ENCODE results near the gene TBC1D22A.

Gene TBC1D22A

DNA sequence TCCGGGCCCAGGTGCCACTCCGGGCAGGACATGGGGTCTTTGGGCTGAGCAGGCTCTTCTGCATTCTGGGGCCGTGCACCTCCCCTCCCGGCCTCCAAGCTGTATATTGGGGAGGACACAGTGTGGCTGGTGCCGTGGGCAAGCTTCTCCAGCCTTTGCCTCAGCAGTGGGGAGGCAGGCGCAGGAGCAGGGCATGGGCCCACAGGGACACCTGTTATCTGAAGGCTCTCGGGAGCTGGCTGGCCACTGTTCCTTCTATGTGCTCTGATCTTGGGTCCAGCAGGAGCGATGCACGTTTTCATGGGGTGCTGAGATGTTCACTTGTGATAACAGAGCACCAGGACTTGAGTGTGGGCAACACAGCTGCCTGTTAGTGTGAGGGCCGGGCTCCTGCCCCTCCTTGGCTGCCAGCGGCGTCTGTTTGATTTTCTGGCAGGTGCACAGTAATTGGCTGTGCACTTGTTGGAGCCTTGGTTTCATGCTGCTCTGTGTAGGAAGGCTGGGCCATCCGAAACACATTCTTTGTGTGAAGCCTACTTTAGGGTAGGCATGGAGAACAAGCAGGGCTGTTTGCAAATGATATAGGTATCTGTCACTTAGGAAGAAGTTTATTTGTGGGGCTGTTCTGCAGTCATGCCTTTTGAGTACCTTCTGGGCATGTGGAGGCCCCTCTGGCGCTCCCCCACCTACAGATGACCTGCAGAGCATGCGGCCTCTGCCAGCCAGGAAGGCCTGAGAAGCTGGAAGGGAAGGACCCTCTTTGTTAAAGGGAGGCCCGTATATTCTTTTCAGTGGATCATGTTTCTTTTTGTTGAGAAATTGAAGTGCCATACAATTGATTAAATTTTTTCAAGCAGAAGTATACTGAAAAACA is 201.5 kb downstream of the TBC1D22A start:
- Histone ChIP-seq H3K36me3 (replicated peaks; ENCODE audit: insufficient read depth, low read length) (no peaks in the 10 kb centered on the region), H3K27me3 (replicated peaks; ENCODE audit: insufficient read depth, low read length) (no peaks in the 10 kb centered on the region)
- DNase-seq: no peak

DNA sequence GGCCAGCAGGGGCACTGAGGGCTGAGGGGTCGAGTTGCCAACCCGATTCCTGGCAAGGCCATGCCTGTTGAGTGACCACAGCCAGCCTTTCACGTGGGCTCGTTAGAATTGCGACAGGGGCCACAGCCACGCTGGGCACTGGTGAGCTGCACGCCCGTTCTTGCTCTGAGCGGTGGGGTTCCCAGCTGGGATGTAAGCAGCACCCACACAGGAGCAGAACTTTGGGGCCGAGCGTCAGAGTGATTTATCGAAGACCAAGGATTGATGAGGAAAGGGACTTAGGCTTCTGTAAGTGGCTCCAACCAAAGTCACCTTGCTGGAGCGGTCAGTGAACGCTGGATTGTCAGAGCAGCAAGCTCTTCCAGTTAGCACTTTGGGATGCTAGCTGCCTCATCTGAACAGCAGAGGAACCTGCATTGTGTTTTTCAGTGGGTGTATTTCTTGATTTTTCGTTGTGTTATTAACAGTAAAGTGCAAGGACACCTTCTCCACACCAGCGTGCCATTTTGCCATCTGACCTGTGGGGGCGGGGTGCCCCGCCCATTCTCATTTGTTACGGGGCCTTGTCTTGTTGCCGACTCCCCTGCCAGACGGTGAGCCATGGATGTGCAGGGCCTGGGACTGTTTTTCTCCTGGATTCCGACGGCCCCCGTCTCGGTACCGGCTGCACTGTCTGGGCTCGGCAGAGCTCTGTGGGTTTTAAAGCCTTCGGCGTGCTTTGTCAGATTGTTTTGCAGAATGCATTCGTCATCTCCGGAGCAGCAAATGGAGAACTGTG is 202.5 kb downstream of the TBC1D22A start:
- H3K9me3 ChIP-seq (replicated peaks; ENCODE audit: insufficient read depth, low read length): no peaks in the 10 kb centered on the region
- H3K27me3 ChIP-seq (replicated peaks; ENCODE audit: insufficient read depth, low read length): no peaks in the 10 kb centered on the region
- H3K4me1 ChIP-seq (ENCODE audit: low read length): no peaks in the 10 kb centered on the region
- no peak overlapping the region for H3K4me2 ChIP-seq (ENCODE audit: low read depth, low read length)
- H3K9me2 ChIP-seq (replicated peaks; ENCODE audit: insufficient read depth, low read length): no peaks in the 10 kb centered on the region
- no peaks in the 10 kb centered on the region for H3F3A ChIP-seq (ENCODE audit: insufficient read depth, low read length)
- no peaks in the 10 kb centered on the region for H3K36me3 ChIP-seq (replicated peaks; ENCODE audit: insufficient read depth, low read length)
- no peak for TF ChIP-seq EZH2phosphoT487 (IDR thresholded peaks at IDR 0.05; ENCODE audit: low read length)
- TF ChIP-seq, protein P1, sequence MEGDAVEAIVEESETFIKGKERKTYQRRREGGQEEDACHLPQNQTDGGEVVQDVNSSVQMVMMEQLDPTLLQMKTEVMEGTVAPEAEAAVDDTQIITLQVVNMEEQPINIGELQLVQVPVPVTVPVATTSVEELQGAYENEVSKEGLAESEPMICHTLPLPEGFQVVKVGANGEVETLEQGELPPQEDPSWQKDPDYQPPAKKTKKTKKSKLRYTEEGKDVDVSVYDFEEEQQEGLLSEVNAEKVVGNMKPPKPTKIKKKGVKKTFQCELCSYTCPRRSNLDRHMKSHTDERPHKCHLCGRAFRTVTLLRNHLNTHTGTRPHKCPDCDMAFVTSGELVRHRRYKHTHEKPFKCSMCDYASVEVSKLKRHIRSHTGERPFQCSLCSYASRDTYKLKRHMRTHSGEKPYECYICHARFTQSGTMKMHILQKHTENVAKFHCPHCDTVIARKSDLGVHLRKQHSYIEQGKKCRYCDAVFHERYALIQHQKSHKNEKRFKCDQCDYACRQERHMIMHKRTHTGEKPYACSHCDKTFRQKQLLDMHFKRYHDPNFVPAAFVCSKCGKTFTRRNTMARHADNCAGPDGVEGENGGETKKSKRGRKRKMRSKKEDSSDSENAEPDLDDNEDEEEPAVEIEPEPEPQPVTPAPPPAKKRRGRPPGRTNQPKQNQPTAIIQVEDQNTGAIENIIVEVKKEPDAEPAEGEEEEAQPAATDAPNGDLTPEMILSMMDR (IDR thresholded peaks at IDR 0.05; ENCODE audit: low read length): no peak
- no peak for TF ChIP-seq EZH2 (optimal IDR thresholded peaks at IDR 0.05; ENCODE audit: low read depth, low read length)
- no peaks in the 10 kb centered on the region for H4K20me1 ChIP-seq (ENCODE audit: insufficient read depth, low read length)
- DNase-seq: no peak
- no peak overlapping the region for H3K27ac ChIP-seq (ENCODE audit: low read length)
- H2AFZ ChIP-seq (ENCODE audit: low read length): no peak overlapping the region
- no peak overlapping the region for H3K9ac ChIP-seq (ENCODE audit: low read length)
- no peaks in the 10 kb centered on the region for H3K79me2 ChIP-seq (ENCODE audit: low read length)
- no peak overlapping the region for H3K4me3 ChIP-seq (ENCODE audit: low read length)

More for the DNA sequence above, 201.5 kb downstream of the TBC1D22A start:
- no peaks in the 10 kb centered on the region for H3K79me2 ChIP-seq (ENCODE audit: low read length)
- no peaks in the 10 kb centered on the region for H3K9me2 ChIP-seq (replicated peaks; ENCODE audit: insufficient read depth, low read length)
- no peaks in the 10 kb centered on the region for H3F3A ChIP-seq (ENCODE audit: insufficient read depth, low read length)
- H3K4me3 ChIP-seq (ENCODE audit: low read length): no peak overlapping the region
- H3K4me2 ChIP-seq (ENCODE audit: low read depth, low read length): no peak overlapping the region
- no peak overlapping the region for H3K27ac ChIP-seq (ENCODE audit: low read length)
- H2AFZ ChIP-seq (ENCODE audit: low read length): no peak overlapping the region
- H3K9me3 ChIP-seq (replicated peaks; ENCODE audit: insufficient read depth, low read length): no peaks in the 10 kb centered on the region
- no peaks in the 10 kb centered on the region for H4K20me1 ChIP-seq (ENCODE audit: insufficient read depth, low read length)
- no peak overlapping the region for H3K9ac ChIP-seq (ENCODE audit: low read length)
- TF ChIP-seq EZH2phosphoT487 (IDR thresholded peaks at IDR 0.05; ENCODE audit: low read length): no peak
- TF ChIP-seq EZH2 (optimal IDR thresholded peaks at IDR 0.05; ENCODE audit: low read depth, low read length): no peak
- TF ChIP-seq, protein P1 (IDR thresholded peaks at IDR 0.05; ENCODE audit: low read length): no peak
- H3K4me1 ChIP-seq (ENCODE audit: low read length): no peaks in the 10 kb centered on the region

DNA sequence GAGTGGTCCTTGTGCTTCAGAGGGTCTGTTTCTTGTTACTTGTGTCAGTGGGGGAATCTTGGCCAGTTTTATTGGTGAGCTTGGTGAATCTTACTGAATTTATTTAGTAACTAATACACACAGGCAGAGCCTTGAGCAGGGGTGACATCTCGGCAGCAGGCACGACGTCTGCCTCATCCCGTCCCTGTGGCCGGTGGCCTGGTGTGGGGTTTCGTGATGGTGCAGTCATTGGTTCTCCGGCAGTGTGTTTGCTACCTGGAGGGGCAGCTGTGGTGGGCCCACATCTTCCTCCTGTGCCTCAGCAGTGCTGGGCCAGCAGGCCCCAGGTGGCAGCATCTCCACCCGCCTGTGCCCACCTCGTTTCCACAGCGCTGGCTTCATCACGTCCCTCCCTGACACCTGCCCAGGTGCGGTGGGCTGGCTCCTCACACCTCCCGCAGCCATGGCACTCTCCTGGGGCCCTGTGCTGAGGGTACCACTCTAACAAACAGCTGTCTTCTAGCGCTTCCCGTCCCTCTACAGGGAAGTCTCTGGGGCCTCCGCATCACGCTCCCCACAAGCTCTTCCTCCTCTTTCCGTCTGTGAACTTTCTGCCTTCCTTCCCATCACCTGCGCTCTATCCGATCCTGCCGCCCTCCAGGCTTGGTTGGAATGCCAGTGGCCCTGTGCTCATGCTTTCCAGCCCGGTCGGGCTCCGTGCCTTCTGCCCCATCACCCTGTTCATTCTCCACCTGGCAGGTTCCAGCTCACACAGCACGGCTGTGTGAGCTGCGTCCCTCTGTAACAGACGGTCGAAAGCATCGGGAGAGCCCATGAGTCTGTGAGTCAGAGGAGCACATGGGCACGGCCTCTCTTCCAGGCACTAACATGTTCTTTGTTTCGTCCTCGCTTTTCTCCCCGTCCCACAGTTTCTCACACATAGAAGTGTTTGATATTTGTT is 203.4 kb downstream of the TBC1D22A start:
- no peaks in the 10 kb centered on the region for H3K9me3 ChIP-seq (replicated peaks; ENCODE audit: insufficient read depth, low read length)
- H3K27ac ChIP-seq (ENCODE audit: low read length): no peak overlapping the region
- H3F3A ChIP-seq (ENCODE audit: insufficient read depth, low read length): no peaks in the 10 kb centered on the region
- no peaks in the 10 kb centered on the region for H3K27me3 ChIP-seq (replicated peaks; ENCODE audit: insufficient read depth, low read length)
- H4K20me1 ChIP-seq (ENCODE audit: insufficient read depth, low read length): no peaks in the 10 kb centered on the region
- DNase-seq: no peak
- H2AFZ ChIP-seq (ENCODE audit: low read length): no peak overlapping the region
- H3K36me3 ChIP-seq (replicated peaks; ENCODE audit: insufficient read depth, low read length): no peaks in the 10 kb centered on the region
- no peak overlapping the region for H3K9ac ChIP-seq (ENCODE audit: low read length)
- H3K4me1 ChIP-seq (ENCODE audit: low read length): no peaks in the 10 kb centered on the region
- H3K4me2 ChIP-seq (ENCODE audit: low read depth, low read length): no peak overlapping the region
- no peaks in the 10 kb centered on the region for H3K79me2 ChIP-seq (ENCODE audit: low read length)
- no peak overlapping the region for H3K4me3 ChIP-seq (ENCODE audit: low read length)
- TF ChIP-seq EZH2 (optimal IDR thresholded peaks at IDR 0.05; ENCODE audit: low read depth, low read length) (no peak), EZH2phosphoT487 (IDR thresholded peaks at IDR 0.05; ENCODE audit: low read length) (no peak)
- TF ChIP-seq, protein P1 (IDR thresholded peaks at IDR 0.05; ENCODE audit: low read length): no peak
- H3K9me2 ChIP-seq (replicated peaks; ENCODE audit: insufficient read depth, low read length): no peaks in the 10 kb centered on the region
